ENCODE data around the gene RCCD1. TPM values are rescaled to one million over a fixed set of nuclear protein-coding genes. Genes with fewer than 3 reads are reported as not detected.

RCCD1 gene
- total and polyA plus RNA-seq, 4 donors = 3.6 to 13.3 (median 4.3) TPM

DNA sequence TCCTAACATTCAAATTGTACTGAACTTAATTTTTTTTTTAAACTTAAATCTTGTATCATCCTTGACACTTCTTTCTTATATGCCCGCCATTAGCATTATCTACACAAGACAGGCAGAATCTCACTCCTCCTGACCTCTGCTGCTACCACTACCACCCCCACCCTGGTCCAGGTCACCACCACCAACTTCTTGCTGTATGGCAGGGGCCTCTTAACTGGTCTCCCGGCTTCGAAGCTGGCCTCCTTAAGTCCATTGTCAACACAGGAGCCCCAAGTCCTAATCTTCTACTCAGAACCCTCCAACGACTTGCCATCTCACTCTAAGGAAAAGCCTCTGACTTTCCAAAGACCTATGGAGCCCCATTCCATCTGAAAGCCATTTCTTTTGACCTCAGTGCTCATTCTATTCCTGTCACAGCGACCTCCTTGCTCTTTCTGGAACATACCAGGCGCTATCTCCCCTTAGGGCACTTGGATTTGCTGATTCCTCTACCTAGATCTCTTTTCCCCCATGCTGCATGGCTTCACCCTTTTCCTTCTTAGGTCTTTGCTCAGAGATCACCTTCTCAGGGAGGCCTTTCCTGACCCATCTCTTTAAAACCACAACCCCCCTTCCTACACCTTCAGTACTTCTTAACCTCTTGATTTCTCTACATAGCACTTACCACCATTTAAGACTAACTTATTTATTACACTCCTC is 37.1 kb downstream of the RCCD1 start:
- H3K9ac ChIP-seq (ENCODE audit: low read depth in 1 of 2, low read length in 2 of 2) = no peak overlapping the region
- peak; percentile 49 for DNase-seq (ENCODE audit: low spot score)

More for the DNA sequence above, 37.1 kb downstream of the RCCD1 start:
- 91% methylated on average over 6 of the region's 6 CpGs for WGBS
- Histone ChIP-seq H3K9me3 (ENCODE audit: control insufficient read depth in 4 of 4, low read length in 3 of 4) (no peaks in the 10 kb centered on the region), H3K27ac (ENCODE audit: low read depth in 1 of 2, low read length in 2 of 2) (no peak overlapping the region), H3K4me1 (ENCODE audit: control insufficient read depth in 4 of 4, insufficient read depth in 4 of 4, low read length in 3 of 4) (peaks cover 3 to 17% (median 7%) of the 10 kb centered on the region in 4 donors), H3K36me3 (ENCODE audit: control insufficient read depth in 4 of 4, insufficient read depth in 3 of 4, low read depth in 1 of 4, low read length in 3 of 4) (no peaks in the 10 kb centered on the region), H3K4me3 (ENCODE audit: low read depth in 1 of 3, low read length in 3 of 3) (no peak overlapping the region), H3K27me3 (ENCODE audit: control insufficient read depth in 4 of 4, insufficient read depth in 4 of 4, low read length in 3 of 4) (no peaks in the 10 kb centered on the region)
- TF ChIP-seq RXRA (IDR thresholded peaks at IDR 0.05) (no peak), HNF4G (IDR thresholded peaks at IDR 0.05) (no peak), FOXA2 (IDR thresholded peaks at IDR 0.05) (no peak), GABPA (IDR thresholded peaks at IDR 0.05 in 1 of 2, conservative IDR thresholded peaks at IDR 0.05 in 1 of 2) (no peak), EGR1 (IDR thresholded peaks at IDR 0.05; ENCODE audit: low read depth in 2 of 2) (no peak), FOXA1 (IDR thresholded peaks at IDR 0.05) (no peak), ZBTB33 (IDR thresholded peaks at IDR 0.05) (no peak), TAF1 (conservative IDR thresholded peaks at IDR 0.05) (no peak), MAX (IDR thresholded peaks at IDR 0.05) (no peak), YY1 (IDR thresholded peaks at IDR 0.05) (no peak), NR2F2 (IDR thresholded peaks at IDR 0.05) (no peak), HNF4A (conservative IDR thresholded peaks at IDR 0.05) (no peak), JUND (IDR thresholded peaks at IDR 0.05) (no peak), SP1 (IDR thresholded peaks at IDR 0.05) (no peak), RAD21 (IDR thresholded peaks at IDR 0.05) (no peak)
- TF ChIP-seq, protein P1, sequence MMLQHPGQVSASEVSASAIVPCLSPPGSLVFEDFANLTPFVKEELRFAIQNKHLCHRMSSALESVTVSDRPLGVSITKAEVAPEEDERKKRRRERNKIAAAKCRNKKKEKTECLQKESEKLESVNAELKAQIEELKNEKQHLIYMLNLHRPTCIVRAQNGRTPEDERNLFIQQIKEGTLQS (IDR thresholded peaks at IDR 0.05) = no peak
- TF ChIP-seq, protein P2, sequence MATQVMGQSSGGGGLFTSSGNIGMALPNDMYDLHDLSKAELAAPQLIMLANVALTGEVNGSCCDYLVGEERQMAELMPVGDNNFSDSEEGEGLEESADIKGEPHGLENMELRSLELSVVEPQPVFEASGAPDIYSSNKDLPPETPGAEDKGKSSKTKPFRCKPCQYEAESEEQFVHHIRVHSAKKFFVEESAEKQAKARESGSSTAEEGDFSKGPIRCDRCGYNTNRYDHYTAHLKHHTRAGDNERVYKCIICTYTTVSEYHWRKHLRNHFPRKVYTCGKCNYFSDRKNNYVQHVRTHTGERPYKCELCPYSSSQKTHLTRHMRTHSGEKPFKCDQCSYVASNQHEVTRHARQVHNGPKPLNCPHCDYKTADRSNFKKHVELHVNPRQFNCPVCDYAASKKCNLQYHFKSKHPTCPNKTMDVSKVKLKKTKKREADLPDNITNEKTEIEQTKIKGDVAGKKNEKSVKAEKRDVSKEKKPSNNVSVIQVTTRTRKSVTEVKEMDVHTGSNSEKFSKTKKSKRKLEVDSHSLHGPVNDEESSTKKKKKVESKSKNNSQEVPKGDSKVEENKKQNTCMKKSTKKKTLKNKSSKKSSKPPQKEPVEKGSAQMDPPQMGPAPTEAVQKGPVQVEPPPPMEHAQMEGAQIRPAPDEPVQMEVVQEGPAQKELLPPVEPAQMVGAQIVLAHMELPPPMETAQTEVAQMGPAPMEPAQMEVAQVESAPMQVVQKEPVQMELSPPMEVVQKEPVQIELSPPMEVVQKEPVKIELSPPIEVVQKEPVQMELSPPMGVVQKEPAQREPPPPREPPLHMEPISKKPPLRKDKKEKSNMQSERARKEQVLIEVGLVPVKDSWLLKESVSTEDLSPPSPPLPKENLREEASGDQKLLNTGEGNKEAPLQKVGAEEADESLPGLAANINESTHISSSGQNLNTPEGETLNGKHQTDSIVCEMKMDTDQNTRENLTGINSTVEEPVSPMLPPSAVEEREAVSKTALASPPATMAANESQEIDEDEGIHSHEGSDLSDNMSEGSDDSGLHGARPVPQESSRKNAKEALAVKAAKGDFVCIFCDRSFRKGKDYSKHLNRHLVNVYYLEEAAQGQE (IDR thresholded peaks at IDR 0.05) = no peak
- TF ChIP-seq, protein P3, sequence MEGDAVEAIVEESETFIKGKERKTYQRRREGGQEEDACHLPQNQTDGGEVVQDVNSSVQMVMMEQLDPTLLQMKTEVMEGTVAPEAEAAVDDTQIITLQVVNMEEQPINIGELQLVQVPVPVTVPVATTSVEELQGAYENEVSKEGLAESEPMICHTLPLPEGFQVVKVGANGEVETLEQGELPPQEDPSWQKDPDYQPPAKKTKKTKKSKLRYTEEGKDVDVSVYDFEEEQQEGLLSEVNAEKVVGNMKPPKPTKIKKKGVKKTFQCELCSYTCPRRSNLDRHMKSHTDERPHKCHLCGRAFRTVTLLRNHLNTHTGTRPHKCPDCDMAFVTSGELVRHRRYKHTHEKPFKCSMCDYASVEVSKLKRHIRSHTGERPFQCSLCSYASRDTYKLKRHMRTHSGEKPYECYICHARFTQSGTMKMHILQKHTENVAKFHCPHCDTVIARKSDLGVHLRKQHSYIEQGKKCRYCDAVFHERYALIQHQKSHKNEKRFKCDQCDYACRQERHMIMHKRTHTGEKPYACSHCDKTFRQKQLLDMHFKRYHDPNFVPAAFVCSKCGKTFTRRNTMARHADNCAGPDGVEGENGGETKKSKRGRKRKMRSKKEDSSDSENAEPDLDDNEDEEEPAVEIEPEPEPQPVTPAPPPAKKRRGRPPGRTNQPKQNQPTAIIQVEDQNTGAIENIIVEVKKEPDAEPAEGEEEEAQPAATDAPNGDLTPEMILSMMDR (IDR thresholded peaks at IDR 0.05; ENCODE audit: low read depth, low read length, missing input control) = no peak
